ENCODE measurements around the gene MANBA.

- TF ChIP-seq CTCF (IDR thresholded peaks at IDR 0.05; ENCODE audit: low read depth, low read length): no peak
- no peak for TF ChIP-seq POLR2A (IDR thresholded peaks at IDR 0.05; ENCODE audit: extremely low read depth, insufficient read length)
- TF ChIP-seq MYC (IDR thresholded peaks at IDR 0.05; ENCODE audit: low read depth, low read length): no peak
These were observed 161.9 kb downstream of the MANBA start for GRCh38 chr4:102598762-102599374.

Data from NB4 (cell line).